CD4-positive, alpha-beta T cell treated with Interferon gamma for 1 hour (primary cell): Measurements from ENCODE around the gene MMP1.

ENCODE experiments used
- DNase-seq: peaks from one replicate; pipeline ENCODE4 v3.0.0-alpha.2; 2020

MMP1 gene

DNA sequence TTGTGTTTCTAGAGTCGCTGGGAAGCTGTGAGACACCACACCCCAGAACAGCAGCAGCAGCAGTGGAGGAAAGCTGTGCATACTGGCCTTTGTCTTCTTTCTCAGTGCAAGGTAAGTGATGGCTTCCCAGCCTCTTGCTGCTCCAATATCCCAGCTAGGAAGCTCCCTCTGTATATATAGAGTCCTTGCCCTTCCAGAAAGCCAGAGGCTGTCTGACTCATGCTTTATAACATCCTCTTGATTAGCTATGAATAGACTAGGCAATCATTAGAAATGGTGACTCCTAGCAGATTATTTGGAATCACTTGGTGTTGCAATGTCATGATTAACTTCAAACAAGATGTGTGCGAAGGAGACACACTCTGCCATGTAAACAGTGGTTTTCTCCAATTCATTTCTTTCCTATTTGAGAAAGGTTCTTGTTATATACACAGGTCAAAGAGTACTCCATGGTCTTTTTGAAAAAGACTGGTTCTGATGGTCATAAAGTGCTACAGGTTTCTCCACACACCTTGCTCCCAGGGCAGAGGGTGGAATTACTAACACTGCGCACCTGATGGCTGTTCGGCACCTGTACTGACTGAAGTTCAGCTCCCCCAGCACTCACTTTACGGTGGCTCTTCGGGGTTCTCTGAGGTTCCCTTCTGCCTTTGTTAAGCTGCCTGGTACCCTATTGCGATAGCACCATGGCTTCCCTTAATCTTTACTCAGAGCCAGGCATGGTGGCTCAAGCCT is at the start of gene MMP1:
Gene MMP1 (minus strand): TSS at position 149 of the 735 bp plus-strand sequence. CDS start 68 bp downstream, at position 81.
- DNase-seq = no peak

DNA sequence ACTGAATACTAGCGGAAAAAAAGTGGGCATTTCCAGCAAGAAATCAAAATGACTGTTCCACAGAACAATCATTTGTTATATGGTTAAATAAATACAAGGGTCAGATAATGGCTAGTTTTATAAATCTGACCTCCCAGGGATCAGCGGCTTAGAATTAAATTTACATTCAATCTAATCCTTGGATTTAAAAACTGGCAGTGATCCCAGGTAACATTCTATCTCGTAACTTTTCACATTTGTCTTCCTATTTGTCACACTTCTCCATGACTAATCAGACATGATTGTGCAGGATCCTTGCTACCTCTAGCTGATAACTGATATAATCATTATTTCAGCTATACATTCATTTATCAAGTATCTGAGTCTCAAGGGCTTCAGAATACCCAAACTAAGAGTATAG is 48.3 kb upstream of the MMP1 start:
- DNase-seq = no peak

DNA sequence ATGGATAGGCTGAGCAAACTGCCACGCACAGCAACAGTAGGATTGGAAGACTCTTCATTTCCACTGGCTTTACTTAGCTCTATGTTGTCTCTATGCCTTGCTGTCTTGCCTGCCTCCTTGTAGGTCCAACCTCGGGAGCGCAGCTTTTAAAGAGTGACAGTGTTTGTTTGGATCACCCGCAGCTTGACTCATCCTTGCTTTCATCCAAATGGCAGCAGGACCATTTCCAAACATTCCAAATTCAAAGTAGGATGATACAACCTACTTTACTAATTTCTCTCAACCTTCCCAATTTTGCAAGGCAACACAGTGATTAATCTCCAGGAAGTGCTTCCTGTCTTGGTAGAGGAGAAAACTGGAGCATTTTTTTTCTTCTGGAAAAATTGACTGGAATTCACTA is 45.5 kb upstream of the MMP1 start, which contains the start of gene MMP3:
Gene MMP3 (minus strand): TSS at position 121 of the 400 bp plus-strand sequence. CDS start 63 bp downstream, at position 58.
- DNase-seq = no peak

DNA sequence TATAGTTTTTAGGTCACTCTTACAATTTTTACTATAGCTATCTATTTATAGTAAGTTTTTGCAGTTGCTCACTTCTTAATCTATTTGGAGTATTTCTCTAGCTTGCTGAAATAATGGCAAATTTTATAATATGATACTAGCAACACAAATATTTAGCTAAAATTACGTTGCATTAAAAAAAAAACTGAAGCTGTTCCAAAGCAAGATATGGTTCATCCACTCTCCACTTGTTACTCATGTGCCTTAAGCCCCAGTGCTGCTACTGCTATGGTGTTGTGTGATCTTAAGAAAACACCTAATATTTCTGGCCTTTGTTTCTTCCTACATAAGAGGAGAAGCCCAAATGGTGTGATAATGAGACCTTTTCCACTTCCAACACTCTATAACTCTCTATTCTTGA is 45.0 kb upstream of the MMP1 start:
- no peak for DNase-seq

DNA sequence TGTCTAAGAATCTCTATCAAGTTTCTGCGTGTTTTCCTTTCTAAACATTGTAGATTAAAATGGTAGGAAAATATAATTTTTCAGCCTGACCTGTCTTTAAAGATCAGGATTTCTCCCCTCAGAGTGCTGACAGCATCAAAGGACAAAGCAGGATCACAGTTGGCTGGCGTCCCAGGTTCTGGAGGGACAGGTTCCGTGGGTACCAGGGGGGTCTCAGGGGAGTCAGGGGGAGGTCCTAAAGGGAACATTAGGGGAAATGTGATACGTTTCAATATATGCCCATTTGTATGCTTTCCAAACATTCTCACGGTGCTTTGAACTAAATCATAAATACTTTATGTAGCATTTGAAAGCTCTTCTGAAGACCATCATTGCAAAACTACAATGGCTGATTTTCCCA is 42.1 kb upstream of the MMP1 start:
- no peak for DNase-seq

DNA sequence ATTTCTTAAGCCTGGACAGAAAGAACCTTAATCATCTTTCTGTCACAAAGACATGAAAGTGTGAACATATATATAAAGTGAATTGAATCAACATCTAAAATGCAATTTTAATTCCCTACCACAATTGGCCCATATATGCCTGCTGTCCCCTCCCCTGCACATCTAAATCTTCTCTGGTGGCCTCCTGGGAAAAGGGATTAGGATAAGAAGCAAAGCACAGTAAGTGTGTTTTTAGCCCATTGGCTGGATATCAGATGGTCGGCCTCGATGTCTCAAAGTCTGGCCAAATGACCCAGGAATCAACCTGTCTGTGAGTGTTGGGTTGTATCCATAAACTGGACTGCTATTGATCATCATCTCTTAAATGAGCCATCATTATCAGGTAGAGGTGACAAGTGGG is 39.7 kb upstream of the MMP1 start:
- DNase-seq = no peak

DNA sequence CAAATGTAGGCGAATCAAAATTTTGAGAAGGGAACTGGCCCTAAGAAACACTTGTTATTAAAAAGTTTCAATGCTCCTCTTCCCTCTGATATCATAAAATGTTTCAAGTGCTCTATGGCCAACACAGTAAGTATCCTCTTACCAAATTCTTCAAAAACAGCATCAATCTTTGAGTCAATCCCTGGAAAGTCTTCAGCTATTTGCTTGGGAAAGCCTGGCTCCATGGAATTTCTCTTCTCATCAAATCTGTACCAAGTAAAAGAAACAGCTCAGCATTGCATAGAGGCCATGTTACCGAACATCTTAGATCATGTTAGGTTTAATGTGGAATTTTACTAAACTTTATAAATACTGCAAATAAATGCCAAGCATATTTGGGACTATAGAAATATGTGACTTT is 39.2 kb upstream of the MMP1 start:
- no peak for DNase-seq

DNA sequence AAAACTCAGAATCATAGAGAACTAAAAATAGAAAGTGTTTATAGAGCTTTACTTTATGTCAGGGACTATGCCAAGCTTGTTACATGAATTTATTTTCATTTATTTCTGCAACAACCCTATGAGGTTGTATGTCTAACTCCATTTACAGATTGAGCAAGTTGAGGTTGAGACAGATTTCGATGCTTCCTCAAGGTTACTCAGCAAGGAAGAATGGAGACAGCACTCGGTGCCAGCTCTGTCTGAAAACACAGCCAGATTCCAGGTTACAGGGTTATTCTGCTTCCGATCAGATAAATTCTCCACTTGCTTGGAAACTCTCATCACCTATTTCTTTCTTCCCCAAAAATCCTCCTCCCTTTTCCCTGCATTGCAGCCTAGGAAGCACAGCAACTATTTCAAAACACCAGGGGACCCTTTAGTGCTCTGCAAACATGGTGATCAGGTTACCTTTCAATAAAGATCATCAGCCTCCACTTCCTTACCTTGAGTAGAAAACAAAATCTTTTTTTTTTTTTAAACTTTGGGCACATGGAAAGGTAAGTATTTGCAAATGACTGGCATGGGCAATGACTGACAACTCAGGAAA is 38.4 kb upstream of the MMP1 start:
- DNase-seq = no peak

DNA sequence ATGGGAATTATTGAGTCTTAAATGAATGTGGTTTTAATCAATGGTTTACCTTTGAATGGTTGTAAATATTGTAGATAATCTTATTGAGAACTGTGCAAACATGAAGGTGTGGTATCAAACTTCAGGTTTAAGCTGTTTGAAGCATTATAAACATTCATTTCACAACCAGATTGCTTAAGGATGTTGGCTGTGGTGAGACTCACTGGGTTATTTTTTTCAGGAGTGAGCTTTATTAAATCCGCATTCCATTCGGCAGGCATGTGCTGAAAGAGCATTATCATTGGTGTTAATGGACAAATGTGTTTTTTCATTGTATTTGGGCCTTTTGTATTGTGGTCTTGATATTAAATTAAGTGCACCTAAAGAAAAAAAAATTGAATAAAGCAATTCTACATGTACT is 35.8 kb upstream of the MMP1 start:
- no peak for DNase-seq

DNA sequence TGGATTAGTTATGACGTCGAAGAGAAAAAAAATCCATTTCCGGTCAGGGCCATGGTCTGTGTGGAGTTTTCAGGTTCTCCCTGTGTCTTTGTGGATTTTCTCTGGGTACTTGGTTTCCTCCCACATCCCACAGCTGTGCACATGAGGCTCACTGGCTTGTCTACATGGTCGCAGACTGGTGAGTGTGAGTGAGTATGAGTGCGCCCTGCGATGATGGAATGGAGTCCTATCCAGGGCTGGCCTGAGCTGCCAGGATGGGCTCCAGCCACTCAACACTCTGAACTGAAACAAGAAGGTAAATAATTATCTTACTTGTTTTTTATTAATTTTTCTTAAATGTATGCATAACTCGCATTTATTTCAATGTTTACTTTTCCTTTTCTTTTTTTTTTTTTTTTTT is 34.7 kb upstream of the MMP1 start:
- no peak for DNase-seq

DNA sequence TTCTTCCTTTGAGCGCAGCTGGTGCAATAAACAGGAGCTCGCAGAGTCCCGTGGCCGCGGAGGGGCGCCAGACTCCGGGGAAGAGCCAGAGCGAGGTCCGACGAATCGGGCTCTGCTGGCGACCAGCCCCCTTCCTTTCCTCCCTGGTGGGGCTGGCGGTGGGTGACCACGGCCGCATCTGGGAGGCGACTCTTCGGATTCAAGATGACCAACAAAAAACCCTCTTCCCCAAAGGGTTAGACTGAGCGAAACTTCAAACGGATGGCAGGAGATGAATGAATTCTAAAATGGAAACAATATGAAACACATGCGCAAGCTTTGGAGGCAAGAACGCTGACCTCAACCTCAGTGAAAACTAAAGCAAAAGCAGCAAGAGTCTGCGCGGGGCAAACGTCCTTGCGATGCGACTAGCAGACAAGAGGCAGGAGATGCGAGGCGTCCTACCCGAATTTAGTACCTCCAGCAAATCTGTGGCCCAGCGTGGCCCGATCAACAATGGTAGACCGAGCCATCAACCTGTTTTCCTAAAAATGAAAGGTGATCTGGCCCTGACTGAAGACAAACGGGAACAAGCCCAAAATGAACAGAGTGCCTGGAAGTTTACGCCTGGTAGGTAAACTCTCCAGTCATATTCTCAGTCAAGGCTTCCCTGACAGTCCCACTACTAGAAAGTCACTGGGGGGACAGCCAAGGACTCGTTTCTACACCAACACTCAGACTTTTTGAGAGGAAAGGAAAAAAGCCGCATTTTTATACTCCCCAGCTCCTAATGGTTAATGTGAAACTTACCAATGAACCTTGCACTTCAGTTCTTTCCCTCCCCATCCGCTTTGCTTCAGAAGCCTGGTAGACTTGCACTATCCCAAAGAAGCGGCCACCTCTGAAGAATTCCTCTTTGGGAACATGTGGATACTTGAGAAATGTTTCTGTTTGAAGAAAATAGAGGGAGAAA is 33.8 kb upstream of the MMP1 start:
- no peak for DNase-seq

DNA sequence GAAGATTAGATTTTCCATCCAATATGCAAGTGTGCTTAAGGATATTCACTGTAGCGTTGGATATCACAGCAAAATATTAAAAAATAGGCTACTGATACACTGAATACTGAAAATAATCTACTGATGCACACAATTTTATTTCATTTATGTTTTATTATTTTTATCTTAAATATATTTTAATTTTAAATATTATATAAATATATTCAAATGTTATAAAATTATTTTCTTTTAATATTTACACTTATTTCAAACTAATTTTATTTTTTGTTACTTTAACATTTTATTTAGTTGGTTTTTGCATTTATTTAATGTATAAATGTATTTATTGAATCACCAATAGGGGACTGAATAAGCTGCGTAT is 33.1 kb upstream of the MMP1 start:
- no peak for DNase-seq

DNA sequence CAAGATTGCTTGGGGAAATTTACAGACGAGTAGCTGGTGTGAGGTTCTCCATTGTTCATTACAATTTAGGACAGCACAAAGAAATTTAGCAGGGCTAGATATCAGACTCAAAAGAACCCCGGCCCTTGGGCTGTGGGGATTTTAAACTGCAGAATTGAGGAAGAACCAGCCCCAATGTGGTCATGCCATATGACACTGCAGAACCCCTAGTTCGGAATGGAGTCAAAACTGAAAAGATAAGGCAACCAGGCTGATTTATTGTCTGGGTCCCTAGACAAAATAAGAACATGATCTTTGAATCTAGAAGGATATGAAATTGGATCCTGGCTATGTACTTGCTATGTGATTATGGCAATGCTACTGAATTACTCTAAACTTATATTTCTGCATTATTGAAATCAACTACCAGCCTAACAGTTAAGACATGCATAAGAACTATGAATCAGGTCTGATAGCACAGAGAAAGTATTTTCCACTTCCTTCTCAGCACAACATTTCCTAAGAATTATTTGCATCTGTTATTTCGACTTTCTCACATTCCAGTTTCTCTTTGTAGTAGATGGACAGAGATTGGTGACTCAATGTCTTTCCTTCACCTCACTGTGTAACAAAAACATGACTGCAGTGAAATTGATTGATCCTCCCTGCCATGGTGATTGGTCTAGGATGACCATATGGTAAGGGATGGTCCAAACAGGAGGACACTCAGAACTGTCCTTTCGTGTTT is 32.2 kb upstream of the MMP1 start:
- DNase-seq = no peak

DNA sequence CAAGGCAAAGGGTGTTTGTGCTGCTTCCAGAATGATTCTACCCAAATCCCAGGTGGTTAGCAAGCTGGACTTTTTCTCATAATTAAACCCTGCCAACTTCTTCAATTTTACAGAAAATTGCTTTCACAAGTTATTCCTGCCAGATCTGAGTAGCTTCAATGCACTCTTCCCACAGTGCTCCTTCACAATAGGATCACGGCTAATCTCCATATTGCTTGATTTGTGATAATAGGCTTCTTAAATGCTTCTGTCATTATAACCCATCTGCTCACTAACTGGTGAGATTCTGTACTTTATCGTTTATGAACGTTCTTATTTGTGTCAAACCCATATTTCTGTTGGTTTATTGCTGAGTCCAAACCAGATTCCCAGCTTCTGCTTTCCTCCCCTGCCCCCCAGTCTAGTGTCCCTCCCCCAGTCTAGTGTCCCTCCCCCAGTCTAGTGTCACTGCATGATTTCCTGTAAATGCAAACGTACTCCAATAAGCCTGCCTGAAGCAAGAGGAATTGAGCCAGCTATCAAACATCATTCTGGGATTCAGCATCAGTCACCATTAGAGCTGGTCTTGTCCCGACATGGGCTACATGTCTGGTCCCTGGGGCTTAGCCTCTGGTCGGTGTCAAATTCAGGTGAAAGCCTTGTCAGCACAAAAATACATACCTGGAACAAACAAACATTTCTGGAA is 31.5 kb upstream of the MMP1 start:
- no peak for DNase-seq

DNA sequence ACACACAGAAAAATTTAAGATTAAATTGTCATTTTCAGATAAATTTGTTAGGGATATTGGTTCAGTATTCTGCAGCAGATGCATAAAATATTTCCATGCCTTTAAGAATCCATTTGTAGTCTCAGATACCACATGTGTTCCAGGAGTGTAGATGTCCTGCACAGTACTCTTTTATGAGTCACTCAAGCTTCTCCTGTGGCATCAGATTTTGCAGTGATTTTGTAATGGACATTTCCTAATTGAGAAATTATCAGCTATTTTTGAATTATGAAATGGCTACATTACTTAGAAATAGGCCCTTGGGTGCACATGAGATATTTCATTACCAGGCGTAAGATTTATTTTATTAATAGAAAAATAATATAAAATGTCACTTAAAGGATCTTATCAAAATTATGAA is 26.6 kb upstream of the MMP1 start:
- no peak for DNase-seq

DNA sequence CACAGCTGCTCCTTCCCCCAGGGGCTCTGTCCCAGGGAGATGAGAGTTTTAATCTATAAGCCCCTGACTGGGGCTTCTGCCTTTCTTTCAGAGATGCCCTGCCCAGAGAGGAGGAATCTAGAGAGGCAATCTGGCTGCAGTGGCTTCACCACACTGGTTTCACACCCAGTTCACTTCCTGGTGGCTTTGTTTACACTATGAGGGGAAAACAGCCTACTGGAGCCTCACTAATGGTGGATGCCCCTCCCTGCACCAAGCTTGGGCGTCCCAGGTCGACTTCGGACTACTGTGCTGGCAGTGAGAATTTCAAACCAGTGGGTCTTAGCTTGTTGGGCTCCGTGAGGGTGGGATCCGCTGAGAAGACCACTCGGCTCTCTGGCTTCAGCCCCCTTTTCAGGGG is 21.5 kb upstream of the MMP1 start:
- DNase-seq = no peak

DNA sequence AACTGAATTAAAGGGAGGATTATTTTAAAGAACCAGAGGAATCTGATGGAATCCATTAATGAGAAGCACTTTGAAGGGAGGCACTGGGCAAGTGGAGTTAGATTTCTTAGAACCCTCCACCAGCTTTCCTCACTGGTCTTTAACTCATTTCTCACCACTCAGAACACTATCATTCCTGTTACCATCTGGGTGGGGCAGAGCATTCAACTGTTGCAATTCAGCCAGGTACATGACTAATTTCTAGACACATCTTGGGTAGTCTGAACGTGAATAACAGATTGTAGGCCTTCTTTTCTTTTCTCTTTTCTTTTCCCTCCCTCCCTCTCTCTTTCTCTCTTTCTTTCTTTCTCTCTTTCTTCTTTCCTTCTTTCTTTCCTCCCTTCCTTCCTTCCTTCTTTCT is 15.5 kb upstream of the MMP1 start:
- DNase-seq = no peak

DNA sequence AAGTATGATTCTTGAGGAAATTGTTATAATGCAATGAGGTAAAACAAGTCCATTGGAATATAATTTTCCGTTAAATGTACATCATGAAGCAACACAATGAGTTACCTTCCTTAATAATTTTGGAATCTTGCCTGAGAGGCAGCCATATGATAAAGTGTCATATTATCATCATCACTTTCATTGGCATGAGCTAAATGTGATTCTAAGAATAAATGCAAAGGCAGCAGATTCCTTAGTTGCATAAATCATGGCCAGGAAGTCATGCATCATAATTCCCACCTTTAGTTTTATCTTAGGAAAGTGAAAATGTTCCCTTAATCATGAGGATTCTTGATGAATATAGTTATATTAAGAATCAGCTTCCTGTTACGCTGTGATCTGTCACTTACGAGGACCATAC is 14.2 kb upstream of the MMP1 start:
- DNase-seq = no peak

DNA sequence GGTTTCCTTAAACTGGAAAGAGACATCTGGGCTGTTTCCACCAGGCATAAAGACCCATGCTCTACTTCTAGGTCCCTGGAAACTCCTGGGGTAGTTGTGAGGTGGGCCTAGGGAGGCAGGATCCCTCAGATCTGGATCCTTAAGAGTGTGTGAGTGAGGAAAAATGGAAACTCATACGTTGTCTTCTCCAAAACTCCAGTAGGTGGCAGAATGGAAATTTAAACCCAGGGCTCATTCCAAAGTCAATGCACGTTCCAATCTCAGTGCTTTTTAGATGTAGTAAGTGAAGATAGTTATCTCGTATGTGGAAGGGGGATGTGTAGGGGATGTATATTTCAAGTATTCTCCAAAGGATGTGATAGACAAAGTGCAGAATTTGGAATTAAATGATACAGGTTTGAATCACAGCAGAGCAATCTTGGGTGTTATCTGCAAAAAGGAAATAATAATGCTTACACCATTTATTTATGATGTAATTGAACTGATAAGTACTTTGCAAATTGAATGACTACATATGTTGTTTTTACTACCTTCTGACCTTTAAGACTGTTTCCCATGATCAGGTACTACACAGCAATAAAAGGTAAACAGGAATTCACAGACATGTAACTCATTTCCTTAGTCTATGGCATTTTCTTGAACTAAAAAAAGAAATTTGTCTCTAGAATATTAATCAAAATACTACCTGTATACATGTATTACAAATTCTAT is 13.1 kb upstream of the MMP1 start:
- no peak for DNase-seq

DNA sequence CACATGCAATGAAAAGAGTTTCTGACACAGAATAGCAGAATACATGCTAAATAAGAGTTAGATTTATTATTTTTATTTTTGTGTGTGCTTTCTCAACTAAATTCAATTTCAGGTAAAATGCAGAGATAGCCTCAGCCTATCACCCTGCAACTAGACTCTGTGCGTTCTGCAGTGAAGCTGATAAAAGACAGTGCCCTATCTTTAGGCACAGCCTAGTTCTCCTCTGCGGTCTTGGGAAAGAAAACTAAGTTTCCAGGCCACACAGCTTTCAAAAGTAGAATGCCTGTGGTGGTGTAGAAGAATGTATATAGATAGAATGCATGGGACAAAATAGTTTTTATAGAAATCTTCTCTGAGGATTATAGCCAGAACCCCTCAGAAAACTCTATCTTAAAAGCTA is 12.0 kb upstream of the MMP1 start:
- DNase-seq = no peak

DNA sequence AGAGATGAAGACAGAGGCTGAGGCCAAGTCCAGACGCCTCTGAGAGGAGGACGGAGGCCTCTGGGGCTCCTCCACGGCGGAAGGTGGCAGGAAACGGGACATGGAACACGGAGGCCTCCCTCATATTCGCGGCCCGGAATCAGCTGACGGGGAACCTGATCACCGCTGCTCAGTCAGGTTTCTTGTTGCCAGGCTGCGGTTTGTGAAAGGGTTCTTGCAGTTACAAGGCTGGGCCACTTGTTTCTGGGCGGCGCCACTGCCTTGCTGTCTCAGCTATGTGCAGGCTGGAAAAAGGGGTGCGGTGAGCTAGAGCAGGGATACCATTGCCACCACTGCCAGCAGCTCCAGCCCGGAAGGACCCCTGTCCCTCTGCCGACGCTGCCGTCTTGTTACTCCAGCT is 10.0 kb upstream of the MMP1 start:
- no peak for DNase-seq

DNA sequence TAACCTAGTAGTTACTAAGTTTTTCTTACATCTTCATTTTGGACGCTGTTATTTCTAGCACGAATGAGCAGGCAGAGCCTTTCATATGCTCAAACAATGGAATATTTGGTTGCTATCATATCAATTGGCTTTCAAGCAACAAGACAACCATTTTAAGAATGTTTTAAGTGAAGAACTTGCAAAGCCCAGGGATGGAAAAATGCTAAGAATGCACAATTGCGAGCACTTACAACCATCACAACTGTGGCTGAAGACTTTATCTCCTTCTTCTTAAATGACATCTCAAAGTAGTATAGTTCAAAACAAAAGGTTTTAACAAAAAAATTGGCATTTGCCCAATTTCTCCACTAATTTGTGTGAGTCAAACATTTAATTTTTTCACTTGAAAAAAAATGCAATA is 8.3 kb upstream of the MMP1 start:
- no peak for DNase-seq
